ENCODE data around the gene SMURF2.
A peak's percentile ranks its signal among the peaks of the same experiment; 100 is the strongest.

SMURF2 gene

GRCh38 chr17:64533784-64534183, 128.3 kb downstream of the SMURF2 start:
- Histone ChIP-seq H3K4me3 (no peak overlapping the region), H3K27ac (no peak overlapping the region), H3K4me1 (peaks cover 0 to 4% (median 0%) of the 10 kb centered on the region in 4 donors), H3K27me3 (no peaks in the 10 kb centered on the region), H3K36me3 (peaks cover 97 to 98% (median 98%) of the 10 kb centered on the region in 3 donors), H3K9me3 (no peaks in the 10 kb centered on the region)
- intact Hi-C loops (cut with DNase I; ENCODE audit: low total_unique reads), result no loop called here
- no peak for TF ChIP-seq CTCF (IDR thresholded peaks at IDR 0.05)
- no peak for DNase-seq

- no peaks in the 10 kb centered on the region for H3K9me3 ChIP-seq
- no peak for TF ChIP-seq CTCF (IDR thresholded peaks at IDR 0.05)
- peaks cover 0 to 4% (median 0%) of the 10 kb centered on the region in 4 donors for H3K4me1 ChIP-seq
- H3K27ac ChIP-seq, result peak overlapping the region in 1 of 2 donors; percentile 1
- intact Hi-C loops (cut with DNase I; ENCODE audit: low total_unique reads), result no loop called here
- peaks cover 95 to 98% (median 96%) of the 10 kb centered on the region in 3 donors for H3K36me3 ChIP-seq
- no peak overlapping the region for H3K4me3 ChIP-seq
- H3K27me3 ChIP-seq, result no peaks in the 10 kb centered on the region
- no peak for DNase-seq
Observed at GRCh38 chr17:64532409-64532808, 129.7 kb downstream of the SMURF2 start.

GRCh38 chr17:64531955-64532371, 130.1 kb downstream of the SMURF2 start:
- Histone ChIP-seq H3K4me1 (peaks cover 0 to 4% (median 0%) of the 10 kb centered on the region in 4 donors), H3K27ac (peak overlapping the region in 1 of 2 donors; percentile 1), H3K36me3 (peaks cover 95 to 98% (median 96%) of the 10 kb centered on the region in 3 donors), H3K27me3 (no peaks in the 10 kb centered on the region), H3K9me3 (no peaks in the 10 kb centered on the region), H3K4me3 (no peak overlapping the region)
- TF ChIP-seq CTCF (IDR thresholded peaks at IDR 0.05), result no peak
- no peak for DNase-seq
- intact Hi-C loops (cut with DNase I; ENCODE audit: low total_unique reads), result no loop called here

- TF ChIP-seq CTCF (IDR thresholded peaks at IDR 0.05), result no peak
- H3K4me1 ChIP-seq, result peaks cover 0 to 4% (median 0%) of the 10 kb centered on the region in 4 donors
- DNase-seq, result no peak
- no peaks in the 10 kb centered on the region for H3K27me3 ChIP-seq
- H3K27ac ChIP-seq, result no peak overlapping the region
- peaks cover 98% of the 10 kb centered on the region in 3 donors for H3K36me3 ChIP-seq
- intact Hi-C loops (cut with DNase I; ENCODE audit: low total_unique reads), result no loop called here
- H3K4me3 ChIP-seq, result no peak overlapping the region
- no peaks in the 10 kb centered on the region for H3K9me3 ChIP-seq
Observed at GRCh38 chr17:64529221-64529620, 132.9 kb downstream of the SMURF2 start.

GRCh38 chr17:64527914-64528313, 134.2 kb downstream of the SMURF2 start:
- intact Hi-C loops (cut with DNase I; ENCODE audit: low total_unique reads), result no loop called here
- Histone ChIP-seq H3K36me3 (peaks cover 98% of the 10 kb centered on the region in 3 donors), H3K4me1 (peaks cover 0 to 4% (median 0%) of the 10 kb centered on the region in 4 donors), H3K9me3 (no peaks in the 10 kb centered on the region), H3K4me3 (no peak overlapping the region), H3K27me3 (no peaks in the 10 kb centered on the region), H3K27ac (no peak overlapping the region)
- no peak for TF ChIP-seq CTCF (IDR thresholded peaks at IDR 0.05)
- DNase-seq, result no peak

- Histone ChIP-seq H3K36me3 (peaks cover 86 to 98% (median 95%) of the 10 kb centered on the region in 3 donors), H3K4me1 (no peaks in the 10 kb centered on the region), H3K27ac (no peak overlapping the region), H3K9me3 (no peaks in the 10 kb centered on the region), H3K27me3 (no peaks in the 10 kb centered on the region), H3K4me3 (no peak overlapping the region)
- intact Hi-C loops (cut with DNase I; ENCODE audit: low total_unique reads), result no loop called here
- no peak for TF ChIP-seq CTCF (IDR thresholded peaks at IDR 0.05)
- no peak for DNase-seq
Observed at GRCh38 chr17:64520359-64520758, 141.7 kb downstream of the SMURF2 start.

Measured in tibial artery (tissue), 4 donors.